Smooth muscle cell (in vitro differentiated cells): ENCODE data around the gene ZNF804A. TPM values are rescaled to one million over a fixed set of nuclear protein-coding genes. Genes with fewer than 3 reads are reported as not detected.

Experiments used
- DNase-seq: peaks from one replicate; lab custom pipeline; 2025; ENCODE audit not compliant: unreplicated experiment; lab: John Stamatoyannopoulos, UW
- H2AFZ ChIP-seq: fragments of 200-600 bp; sonication (generic); 2 replicates; pipeline ENCODE4 v1.6.0; 2016; ENCODE audit warnings: antibody characterized with exemption, low read depth, mild to moderate bottlenecking
- H3F3A ChIP-seq: fragments of 200-600 bp; sonication (generic); 2 replicates; pipeline ENCODE4 v1.6.0; 2017; ENCODE audit warnings: antibody characterized with exemption, low read depth
- H3K27ac ChIP-seq: fragments of 200-600 bp; sonication (generic); 2 replicates; pipeline ENCODE4 v1.5.1; 2016; ENCODE audit warnings: low read depth, mild to moderate bottlenecking
- H3K27me3 ChIP-seq: fragments of 200-600 bp; sonication (generic); 2 replicates; pipeline ENCODE4 v1.6.1; 2016; ENCODE audit warnings: low read depth, mild to moderate bottlenecking
- H3K36me3 ChIP-seq: fragments of 200-600 bp; sonication (generic); 2 replicates; pipeline ENCODE4 v1.5.1; 2016; ENCODE audit warnings: low read depth
- H3K4me1 ChIP-seq: fragments of 200-600 bp; sonication (generic); 2 replicates; pipeline ENCODE4 v1.5.1; 2016; ENCODE audit warnings: low read depth
- H3K4me2 ChIP-seq: fragments of 200-600 bp; sonication (generic); 2 replicates; pipeline ENCODE4 v1.6.0; 2016; ENCODE audit warnings: mild to moderate bottlenecking
- H3K4me3 ChIP-seq: fragments of 200-600 bp; sonication (generic); 2 replicates; pipeline ENCODE4 v1.5.1; 2016; ENCODE audit warnings: mild to moderate bottlenecking
- H3K79me2 ChIP-seq: fragments of 200-600 bp; sonication (generic); 2 replicates; pipeline ENCODE4 v1.6.0; 2016; ENCODE audit warnings: low read depth, mild to moderate bottlenecking
- H3K9ac ChIP-seq: fragments of 200-600 bp; sonication (generic); 2 replicates; pipeline ENCODE4 v1.6.0; 2016; ENCODE audit warnings: low read depth
- H3K9me3 ChIP-seq: fragments of 200-600 bp; sonication (generic); replicated peaks from 2 replicates; pipeline ENCODE4 v1.5.1; 2016; ENCODE audit warnings: low read depth
- H4K20me1 ChIP-seq: fragments of 200-600 bp; sonication (generic); 2 replicates; pipeline ENCODE4 v1.6.0; 2016; ENCODE audit warnings: low read depth
- CTCF ChIP-seq: fragments of 200-600 bp; sonication (generic); IDR thresholded peaks from 2 replicates; pipeline ENCODE4 v1.5.1; 2017; ENCODE audit warnings: borderline replicate concordance, mild to moderate bottlenecking, antibody characterized with exemption; ENCODE audit not compliant: insufficient read depth, poor library complexity, severe bottlenecking
- WGBS: methylation state at CpG from one replicate; pipeline ENCODE4 v1.1.7; 2016; ENCODE audit warnings: low lambda C conversion rate; 5-methylcytosine and 5-hydroxymethylcytosine counted together
- polyA plus RNA-seq: library from polyadenylated mRNA; unstranded; fragments of >200 nt; fragmentation: Nextera tagmentation; extraction: Ambion mirVana; gene quantifications from 2 replicates; pipeline ENCODE4 v1.2.1, GENCODE V29; 2016
- total RNA-seq: library from RNA; depleted of rRNA; stranded (reverse); fragments of >200 nt; gene quantifications from 2 replicates; pipeline ENCODE4 v1.2.3, GENCODE V29; 2014

Gene ZNF804A
- total and polyA plus RNA-seq, 2 experiments from 2014 or later: 1.0 to 1.3 TPM

- no peak for TF ChIP-seq CTCF
- Histone ChIP-seq H2AFZ (no peak overlapping the region), H3K4me2 (no peak overlapping the region), H3K27me3 (no peaks in the 10 kb centered on the region), H3K27ac (no peak overlapping the region), H3K4me3 (no peak overlapping the region), H3K9ac (no peak overlapping the region), H3K36me3 (no peaks in the 10 kb centered on the region), H4K20me1 (no peaks in the 10 kb centered on the region), H3K9me3 (no peaks in the 10 kb centered on the region), H3F3A (no peaks in the 10 kb centered on the region), H3K79me2 (no peaks in the 10 kb centered on the region), H3K4me1 (no peaks in the 10 kb centered on the region)
- 92% methylated on average over 17 of the region's 17 CpGs for WGBS
- no peak for DNase-seq
Observed at GRCh38 chr2:184560603-184561002, 37.7 kb upstream of the ZNF804A start.

GRCh38 chr2:184562532-184562931, 35.8 kb upstream of the ZNF804A start:
- WGBS: 70% methylated on average over 2 of the region's 2 CpGs
- H3K9me3 ChIP-seq: no peaks in the 10 kb centered on the region
- no peak for TF ChIP-seq CTCF
- H3K4me3 ChIP-seq: no peak overlapping the region
- H3K4me1 ChIP-seq: no peaks in the 10 kb centered on the region
- H3K27ac ChIP-seq: no peak overlapping the region
- H3K36me3 ChIP-seq: no peaks in the 10 kb centered on the region
- H3K79me2 ChIP-seq: no peaks in the 10 kb centered on the region
- no peak overlapping the region for H2AFZ ChIP-seq
- no peak for DNase-seq
- no peaks in the 10 kb centered on the region for H3F3A ChIP-seq
- no peaks in the 10 kb centered on the region for H3K27me3 ChIP-seq
- H3K4me2 ChIP-seq: no peak overlapping the region
- no peaks in the 10 kb centered on the region for H4K20me1 ChIP-seq
- H3K9ac ChIP-seq: no peak overlapping the region

GRCh38 chr2:184564092-184564491, 34.2 kb upstream of the ZNF804A start:
- no peaks in the 10 kb centered on the region for H4K20me1 ChIP-seq

More at GRCh38 chr2:184564092-184564491, 34.2 kb upstream of the ZNF804A start:
- Histone ChIP-seq H3K27me3 (no peaks in the 10 kb centered on the region), H3K4me1 (no peaks in the 10 kb centered on the region), H3K9me3 (no peaks in the 10 kb centered on the region), H3K9ac (no peak overlapping the region), H3K79me2 (no peaks in the 10 kb centered on the region), H3K4me2 (no peak overlapping the region), H3K27ac (no peak overlapping the region), H2AFZ (no peak overlapping the region), H3F3A (no peaks in the 10 kb centered on the region), H3K4me3 (no peak overlapping the region), H3K36me3 (no peaks in the 10 kb centered on the region)
- WGBS: 77% methylated on average over 1 of the region's 1 CpG
- TF ChIP-seq CTCF: no peak
- no peak for DNase-seq
